NCI-H510A (cell line): ENCODE data around the gene ST6GALNAC3.
"Not testable (repeated sequence)": the region's sequence is repeated elsewhere in the genome, so short reads cannot be mapped to it uniquely, and the experiment has no call there.

Experiments
- DNase-seq: peaks from one replicate; lab custom pipeline; 2025; lab: John Stamatoyannopoulos, UW

The ST6GALNAC3 gene

GRCh38 chr1:76073481-76073880 lies 1.1 kb upstream of the ST6GALNAC3 start:
- DNase-seq, result no peak

GRCh38 chr1:76075188-76075489 lies 593 bp downstream of the ST6GALNAC3 start:
- no peak for DNase-seq

DNA sequence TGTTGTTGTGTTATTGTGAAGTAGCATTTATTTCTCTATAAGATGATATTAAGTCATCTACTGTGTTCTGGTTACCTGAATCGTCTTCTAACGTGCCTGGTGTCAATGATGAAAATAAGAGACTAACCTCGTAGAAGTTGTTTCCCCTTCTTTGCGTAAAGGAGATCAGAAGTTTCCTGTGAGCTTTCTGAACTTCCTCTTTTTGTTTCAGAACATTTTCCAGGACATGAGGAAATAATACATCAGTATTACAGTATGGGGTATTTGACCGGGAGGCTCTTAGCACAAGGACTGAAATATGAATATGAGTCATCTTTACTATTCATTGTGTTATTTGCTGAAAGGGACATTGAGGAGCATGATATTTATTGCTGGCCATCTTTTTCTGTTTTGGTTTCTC lies 1.3 kb downstream of the ST6GALNAC3 start:
- no peak for DNase-seq

DNA sequence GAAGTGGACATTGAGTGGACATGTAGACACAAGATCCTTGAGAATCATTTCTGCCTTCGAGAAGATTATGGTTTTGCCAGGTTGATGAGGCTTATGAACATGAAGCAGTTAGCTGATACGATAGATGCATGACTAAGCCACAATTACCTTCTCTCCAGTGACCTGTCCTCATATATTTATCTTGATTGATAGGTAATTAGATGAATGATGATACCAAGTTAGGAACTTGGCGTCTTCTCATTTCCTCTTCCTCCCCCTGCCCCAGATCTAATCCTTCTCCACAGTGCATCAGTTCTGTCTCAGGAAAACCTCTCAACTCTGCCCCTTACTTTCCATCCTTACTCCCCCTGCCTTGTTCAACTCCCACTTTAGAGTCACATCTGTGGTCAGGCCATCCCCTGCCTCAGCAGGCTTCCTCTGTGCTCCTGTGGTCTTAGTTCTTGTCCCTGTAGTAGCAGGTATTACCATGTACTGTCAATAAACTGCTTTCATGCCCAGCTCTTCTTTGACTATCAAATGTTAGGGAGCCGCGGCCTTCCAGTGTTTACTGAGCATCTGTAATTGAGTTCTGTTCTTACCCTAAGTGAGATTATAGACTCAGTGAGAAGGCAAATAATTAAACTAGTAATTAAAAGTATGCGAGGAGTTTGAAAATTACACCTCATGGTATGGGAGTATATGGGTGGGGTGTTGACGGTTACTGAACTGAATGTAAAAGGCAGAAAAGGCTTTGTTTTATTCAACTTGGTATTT lies 5.1 kb downstream of the ST6GALNAC3 start:
- DNase-seq, result no peak

GRCh38 chr1:76080552-76081079 lies 6.1 kb downstream of the ST6GALNAC3 start:
- DNase-seq, result no peak

DNA sequence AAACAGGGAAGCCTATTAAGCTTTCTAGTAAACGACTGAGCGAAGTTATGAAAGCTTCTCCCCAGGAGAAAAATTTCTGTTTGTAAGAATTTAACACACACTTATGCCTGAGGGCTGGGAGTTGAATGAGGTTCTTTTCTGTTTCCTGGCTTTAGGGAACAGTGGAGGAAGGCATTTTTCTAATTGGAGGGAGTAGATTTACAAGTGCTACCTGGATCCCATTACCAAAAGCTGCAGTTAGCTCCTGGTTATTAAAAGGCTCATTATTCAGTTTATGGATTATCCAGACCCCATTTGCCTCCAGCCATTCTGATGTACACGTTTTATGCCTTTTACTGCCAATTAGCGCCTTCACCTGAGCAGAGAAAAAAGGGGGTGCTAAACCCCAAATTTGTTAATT lies 7.5 kb downstream of the ST6GALNAC3 start:
- no peak for DNase-seq

DNA sequence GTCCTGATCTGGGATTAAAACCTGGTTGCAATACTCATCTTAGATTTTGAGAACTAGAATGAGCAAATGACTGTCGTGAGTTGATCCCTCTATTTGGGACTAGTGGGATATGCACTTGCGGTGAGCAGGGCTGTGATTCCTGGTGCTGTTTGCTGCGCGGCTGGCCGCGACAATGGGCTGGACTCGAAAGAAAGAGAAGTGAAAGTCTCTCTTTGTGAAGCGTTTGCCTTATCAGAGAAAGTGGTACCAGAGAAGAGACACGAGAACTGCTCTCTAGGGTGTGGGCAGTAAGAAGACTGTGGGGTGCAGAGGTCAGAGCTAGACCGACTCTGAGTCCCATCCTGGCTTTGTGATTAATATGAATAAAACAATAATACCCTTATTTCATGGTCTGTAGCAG lies 8.6 kb downstream of the ST6GALNAC3 start:
- no peak for DNase-seq

DNA sequence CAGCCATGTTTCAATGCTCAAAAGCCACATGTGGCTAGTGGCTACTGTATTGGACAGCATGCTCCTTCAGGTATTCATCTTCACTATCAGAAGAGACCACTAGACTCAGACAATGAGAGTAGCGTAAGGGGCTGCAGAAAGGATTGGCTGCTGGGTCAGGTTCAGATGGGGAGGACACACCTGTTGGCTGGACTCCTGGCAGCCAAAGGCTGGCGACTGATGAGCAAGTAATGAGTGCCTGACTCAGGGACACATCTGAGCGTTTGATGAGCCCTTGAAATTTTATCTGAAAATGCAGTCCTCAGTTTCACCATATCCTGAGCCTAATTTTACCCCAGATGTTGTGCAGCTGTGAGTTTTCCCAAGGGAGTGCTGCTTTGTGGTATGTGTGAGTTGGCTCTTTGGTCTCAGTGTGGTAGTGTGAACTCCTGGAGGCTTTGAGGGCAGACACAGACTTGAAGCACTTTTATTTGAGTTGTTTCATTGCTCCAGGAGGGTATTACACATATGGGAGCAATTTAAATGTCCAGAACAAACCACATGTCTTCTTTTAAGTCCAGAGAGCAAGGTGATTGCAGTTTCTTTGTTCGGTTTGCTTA lies 9.6 kb downstream of the ST6GALNAC3 start:
- DNase-seq, result no peak

GRCh38 chr1:76084685-76085084 lies 10.1 kb downstream of the ST6GALNAC3 start:
- no peak for DNase-seq

GRCh38 chr1:76086109-76086508 lies 11.6 kb downstream of the ST6GALNAC3 start:
- DNase-seq, result no peak

DNA sequence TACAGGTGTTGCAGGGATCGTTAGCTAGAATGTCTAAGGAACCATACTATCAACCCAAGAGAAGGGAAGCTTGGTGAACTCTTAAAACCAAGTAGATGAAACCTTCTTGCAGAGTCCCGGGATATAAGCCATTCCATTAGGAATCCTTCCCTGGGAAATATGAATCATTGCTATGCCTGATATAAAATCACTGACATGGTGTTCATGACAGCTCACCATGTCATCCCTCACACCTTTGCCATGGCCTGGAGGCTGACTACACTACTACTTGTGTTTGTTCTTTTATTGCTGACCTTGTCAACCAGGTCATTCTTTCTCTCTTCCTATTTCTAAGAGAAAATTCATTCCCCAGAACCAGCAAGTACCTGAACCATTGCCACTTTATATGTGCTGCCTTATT lies 12.1 kb downstream of the ST6GALNAC3 start:
- no peak for DNase-seq

- no peak for DNase-seq
Observed at GRCh38 chr1:76090283-76091203, 16.0 kb downstream of the ST6GALNAC3 start.

DNA sequence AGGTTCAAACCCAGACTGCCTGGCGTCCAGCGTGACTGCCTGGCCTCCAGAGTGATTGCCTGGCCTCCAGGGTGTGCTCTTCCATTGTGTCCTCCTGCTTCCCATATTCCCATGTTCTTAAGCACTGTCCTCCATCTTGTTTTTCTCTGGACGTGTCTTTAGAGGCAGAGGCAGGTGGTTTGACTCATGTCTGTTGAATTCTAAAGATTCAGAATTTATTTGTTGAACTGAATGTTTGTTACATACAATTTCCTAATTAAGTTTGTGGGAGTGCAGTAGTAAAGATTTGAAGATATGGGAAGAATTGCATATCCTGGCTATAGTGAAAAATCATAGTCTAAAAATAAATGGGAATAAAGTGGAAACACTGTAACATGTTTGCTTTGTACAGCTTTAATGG lies 18.3 kb downstream of the ST6GALNAC3 start:
- DNase-seq, result no peak

DNA sequence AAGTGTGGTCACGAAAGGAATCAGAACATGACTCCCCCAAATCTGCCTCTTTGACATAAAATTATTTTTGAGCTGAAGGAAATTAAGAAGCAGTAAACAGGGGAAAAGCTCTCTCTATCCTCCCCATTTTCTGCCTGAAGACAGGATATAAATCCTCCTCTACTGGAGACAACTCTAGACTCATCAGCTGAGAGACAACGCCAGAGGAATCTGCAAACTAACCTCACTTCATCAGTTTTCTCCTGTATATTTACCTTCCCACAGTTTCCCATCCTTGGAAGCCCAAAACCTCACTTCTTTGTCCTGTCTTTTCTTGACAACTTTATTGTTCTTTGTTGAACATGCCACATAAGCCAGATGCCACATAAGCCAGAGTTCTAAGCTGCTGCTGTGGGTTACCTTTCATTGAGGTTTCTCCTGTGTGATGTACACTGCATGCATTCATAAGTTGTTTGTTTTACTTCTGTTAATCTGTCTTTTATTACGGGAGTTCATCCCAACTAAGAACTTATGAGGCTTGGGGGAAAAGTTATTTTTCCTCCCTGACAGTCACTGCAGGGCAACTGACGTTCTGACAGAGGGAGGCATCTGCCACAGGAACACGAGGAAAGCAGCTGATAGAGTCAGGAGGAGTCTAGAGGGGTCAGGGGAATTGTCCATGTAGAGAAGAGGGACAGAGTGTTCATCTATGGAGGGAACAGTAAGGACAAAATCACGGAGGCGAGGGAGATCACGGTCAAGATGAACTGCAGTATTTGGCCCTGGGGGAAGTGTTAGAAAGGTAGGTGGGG lies 19.2 kb downstream of the ST6GALNAC3 start:
- DNase-seq, result no peak

DNA sequence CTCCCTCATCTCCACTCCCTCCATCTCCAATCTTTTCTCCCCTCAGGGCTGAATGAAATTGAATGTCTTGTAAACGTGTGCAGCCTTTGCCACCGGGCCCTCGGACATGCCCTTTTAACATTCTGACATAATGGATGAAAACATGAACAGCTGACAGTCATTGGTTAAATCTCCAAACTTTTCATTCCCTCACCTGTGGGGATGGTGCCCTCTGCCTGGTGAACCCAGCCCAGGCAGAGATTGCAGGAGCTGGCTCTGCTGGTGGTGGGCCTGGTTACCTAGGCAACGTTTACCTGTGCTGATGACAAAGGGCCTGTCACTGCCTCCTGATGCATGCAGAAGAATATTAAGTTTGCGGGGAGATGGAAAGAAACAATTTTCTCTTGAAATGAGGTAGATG lies 21.3 kb downstream of the ST6GALNAC3 start:
- DNase-seq, result no peak

DNA sequence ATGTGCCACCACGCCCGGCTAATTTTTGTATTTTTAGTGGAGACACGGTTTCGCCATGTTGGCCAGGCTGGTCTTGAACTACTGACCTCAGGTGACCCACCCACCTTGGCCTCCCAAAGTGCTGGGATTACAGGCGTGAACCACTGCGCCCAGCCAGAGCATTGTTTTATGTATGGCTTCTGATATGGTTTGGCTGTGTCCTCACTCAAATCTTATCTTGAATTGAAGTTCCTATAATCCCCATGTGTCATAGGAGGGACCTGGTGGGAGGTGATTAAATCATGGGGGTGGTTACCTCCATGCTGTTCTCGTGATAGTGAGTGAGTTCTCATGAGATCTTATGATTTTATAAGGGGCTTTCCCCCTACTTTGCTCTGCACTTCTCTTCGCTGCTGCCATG lies 22.5 kb downstream of the ST6GALNAC3 start:
- not testable (repeated sequence) for DNase-seq

DNA sequence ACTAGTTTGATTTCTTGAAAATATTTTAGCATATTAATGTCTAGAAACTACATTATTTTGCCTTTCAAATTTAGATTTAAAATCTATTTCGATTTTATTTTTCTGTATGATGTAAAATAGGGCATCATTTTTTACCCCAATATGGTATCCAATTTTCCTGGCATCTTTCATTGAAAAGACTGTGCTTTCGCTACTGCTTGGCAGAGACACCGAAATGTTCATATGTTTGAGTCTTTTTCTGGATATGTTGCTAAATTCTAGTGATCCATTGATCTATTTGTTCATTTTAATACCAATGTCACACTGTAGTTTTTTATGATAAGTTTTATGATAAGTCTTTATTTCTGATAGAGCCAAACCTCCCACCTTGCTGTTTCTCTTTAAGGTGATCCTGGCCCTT lies 24.3 kb downstream of the ST6GALNAC3 start:
- no peak for DNase-seq

DNA sequence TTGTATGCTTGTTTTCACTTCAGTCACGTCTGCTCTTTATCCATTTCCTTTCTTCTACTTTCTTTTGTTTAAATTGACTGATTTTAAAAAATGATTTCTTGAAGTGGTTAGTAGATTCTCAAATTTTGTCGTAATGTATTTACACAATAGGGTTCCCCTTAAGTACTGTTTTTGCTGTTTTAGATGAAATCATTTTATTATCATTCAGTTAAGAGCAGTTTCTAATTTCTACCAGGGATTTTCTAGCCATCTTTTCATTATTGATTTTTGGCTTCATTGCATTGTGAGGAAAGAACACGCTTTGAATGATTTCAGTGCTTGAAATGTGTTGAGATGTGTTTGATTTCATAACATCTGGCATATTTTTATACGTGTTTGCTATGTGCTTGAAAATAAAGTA lies 27.0 kb downstream of the ST6GALNAC3 start:
- no peak for DNase-seq

- no peak for DNase-seq
Observed at GRCh38 chr1:76102046-76102445, 27.5 kb downstream of the ST6GALNAC3 start.

GRCh38 chr1:76103034-76103433 lies 28.5 kb downstream of the ST6GALNAC3 start:
- DNase-seq, result no peak

- no peak for DNase-seq
Observed at GRCh38 chr1:76105372-76105771, 30.8 kb downstream of the ST6GALNAC3 start.

DNA sequence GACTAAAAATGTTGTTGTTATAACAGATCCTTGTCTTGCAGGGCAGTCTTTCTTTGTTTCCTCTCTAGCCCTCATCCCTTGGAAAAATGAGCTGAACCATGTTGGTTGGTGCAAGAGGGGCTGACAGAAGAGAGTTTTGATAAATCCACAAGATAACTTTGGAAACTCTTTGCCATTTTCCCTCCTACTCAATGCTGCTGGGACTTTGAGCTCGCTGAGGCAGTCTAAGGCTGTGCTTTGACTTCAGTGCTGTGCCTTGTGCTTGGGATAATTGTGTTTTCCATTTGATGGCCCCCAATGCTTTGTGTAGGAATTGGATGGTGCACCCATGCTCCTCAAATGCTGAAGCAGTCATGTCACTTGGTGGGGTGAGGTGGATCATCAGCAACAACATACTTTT lies 31.7 kb downstream of the ST6GALNAC3 start:
- DNase-seq, result no peak
